K562 treated with DMSO at 1 percent for 24 hours (cell line): ENCODE data around the gene IRAK1. TPM values are rescaled to one million over a fixed set of nuclear protein-coding genes. Genes with fewer than 3 reads are reported as not detected.

Experiments used
- total RNA-seq: library from RNA; unstranded; fragments of 300-600 nt; gene quantifications from 2 replicates; pipeline ENCODE4 v1.2.3, GENCODE V29; 2022; ENCODE audit warnings: low read depth; ENCODE audit not compliant: insufficient read depth

Gene IRAK1
- total RNA-seq, result 180 and 181 TPM in 2 replicates

DNA sequence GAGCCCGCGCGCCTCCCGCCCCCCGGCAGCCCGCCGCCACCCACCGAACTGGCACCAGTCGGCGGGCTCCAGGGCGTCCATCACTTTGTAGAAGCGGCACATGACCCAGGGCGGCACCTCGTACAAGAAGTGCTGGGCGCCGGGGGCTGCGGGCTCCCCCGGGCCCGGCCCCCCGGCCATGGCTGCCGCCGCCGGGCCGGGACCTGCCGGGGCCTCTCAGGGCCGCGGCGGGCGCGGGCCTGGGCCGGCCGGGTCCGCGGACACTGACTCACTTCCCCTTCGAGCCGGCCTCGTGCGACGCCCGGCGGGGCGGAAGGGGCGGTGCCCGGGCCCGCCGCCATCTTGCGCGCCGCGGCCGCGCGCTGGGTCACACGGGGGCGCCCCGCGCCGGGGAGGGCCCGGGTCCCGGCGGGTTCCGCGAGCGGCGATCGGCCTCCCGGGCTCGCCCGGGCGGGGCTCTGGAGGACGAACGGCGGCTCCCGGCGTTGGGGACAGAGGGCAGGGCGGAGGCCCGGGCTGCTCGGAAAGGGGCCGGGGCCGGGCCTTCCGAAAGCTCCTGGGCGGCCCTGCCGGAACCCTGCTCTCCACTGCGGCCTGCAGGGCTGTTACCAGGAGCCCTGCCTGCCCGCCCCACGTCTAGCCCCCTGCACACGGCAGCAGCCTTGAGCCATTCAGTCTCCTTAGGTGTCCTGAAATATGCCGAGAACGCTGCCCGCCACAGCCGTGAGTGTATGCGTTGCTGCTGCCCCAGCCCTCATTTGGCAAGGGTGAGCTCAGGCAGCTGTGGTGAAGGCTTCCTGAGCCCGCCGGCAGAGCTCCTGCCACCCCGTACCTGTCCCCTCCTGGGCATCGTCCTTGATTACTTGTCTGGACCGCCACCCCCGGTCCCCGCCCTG lies at the start of gene IRAK1:
Gene IRAK1, minus strand, starts transcription at position 270 of the 896 bp plus-strand sequence. Its CDS starts 90 bp downstream, at position 180.

DNA sequence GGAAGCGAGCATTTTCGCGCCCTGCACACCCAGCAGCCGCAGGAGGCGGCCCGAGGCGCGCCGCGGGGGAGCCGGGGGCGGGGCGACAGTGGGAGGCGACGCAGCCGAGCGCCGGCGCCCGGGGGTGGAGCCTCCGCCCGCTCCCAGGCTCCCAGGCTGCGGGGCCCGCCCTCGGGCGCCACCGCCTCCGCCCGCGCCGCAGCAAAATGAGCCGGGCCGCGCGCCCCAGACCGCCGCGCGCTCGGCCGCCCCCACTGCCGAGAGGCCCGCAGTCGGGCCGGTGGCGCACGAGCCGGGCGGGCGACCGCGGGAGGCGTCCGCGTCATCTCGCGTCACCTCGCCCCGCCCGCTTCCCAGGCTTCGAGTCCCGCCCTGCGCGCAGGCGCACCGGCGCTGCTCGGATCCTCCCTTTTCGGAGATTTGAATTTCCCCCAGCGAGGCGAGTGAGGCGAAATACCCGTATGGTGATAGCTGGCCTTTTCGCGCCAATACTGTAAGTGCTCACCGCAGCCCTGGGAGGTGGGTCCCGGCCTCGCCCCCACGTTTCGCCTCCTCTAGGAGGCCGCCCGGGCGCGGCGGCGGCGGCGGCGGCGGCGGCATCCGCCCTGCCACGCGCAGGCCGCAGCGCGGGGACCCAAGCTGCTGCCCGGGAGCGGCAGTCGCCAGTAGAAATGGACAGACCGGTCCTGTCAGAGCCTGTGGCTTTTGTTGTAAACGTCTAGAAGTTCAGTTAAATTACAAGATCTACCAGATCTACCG lies 47.2 kb downstream of the IRAK1 start, which contains the start of gene TMEM187:
Gene TMEM187, plus strand, starts transcription at position 387 of the 759 bp plus-strand sequence. CDS start 9,309 bp downstream, outside the sequence.

DNA sequence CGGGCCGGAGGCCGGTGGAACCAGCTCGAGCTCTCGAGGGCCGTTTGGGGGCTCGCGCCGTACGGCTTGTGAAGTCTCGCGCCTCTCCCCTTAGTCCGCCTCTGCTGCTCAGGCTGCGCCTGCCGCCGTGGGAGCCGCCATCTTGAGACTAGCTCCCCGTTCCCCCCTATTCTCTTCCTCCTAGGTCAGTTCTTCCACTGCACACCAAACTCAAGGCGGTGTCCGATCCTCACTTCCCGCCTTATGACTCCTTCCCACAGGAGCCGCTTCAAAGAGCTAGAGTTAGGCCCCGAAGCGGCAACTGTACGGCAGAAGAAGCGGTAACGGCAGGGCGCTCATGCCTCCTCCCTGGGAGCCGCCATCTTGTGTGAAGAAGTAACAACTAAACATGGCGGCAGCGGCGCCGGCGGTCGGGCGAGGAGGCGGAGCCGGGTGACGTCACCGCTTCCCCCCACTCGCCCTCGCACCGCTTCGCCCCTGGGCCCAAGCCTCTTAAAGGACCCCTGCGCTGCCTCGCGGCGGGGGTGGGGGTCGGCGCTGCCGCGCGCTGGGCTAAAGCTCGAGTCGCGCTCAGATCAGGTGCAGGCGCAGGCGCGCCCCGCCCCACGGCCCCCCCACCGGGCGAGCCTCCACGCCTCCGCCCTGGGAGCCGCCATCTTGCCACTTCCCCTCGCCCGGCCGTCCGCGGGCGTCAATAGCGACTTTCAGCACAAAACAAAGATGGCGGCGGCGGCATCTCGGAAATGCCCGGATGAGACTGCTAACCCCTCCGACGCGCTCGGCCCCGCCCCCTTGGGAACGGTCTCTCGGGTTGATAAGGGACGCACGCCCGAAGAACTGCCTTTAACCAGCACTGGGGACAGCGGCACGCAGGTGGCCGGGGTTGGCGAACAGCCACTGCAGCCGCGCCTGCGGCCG lies 48.0 kb downstream of the IRAK1 start, which contains the start of gene HCFC1:
Gene HCFC1, minus strand, starts transcription at position 369 of the 918 bp plus-strand sequence. CDS start 978 bp downstream, outside the sequence.

Other genes starting within 250 kb of the IRAK1 start
- 0.13 TPM in 1 of 2 replicates, not detected in the other for gene SRPK3, start 238.9 kb downstream of the IRAK1 start, total RNA-seq
- 94.7 and 98.9 TPM in 2 replicates for gene IDH3G, start 225.5 kb downstream of the IRAK1 start, total RNA-seq
- 700 and 858 TPM in 2 replicates for gene SSR4, start 225.2 kb downstream of the IRAK1 start, total RNA-seq
- not detected in 2 replicates for gene PDZD4, start 189.4 kb downstream of the IRAK1 start, total RNA-seq
- gene L1CAM, start 133.7 kb downstream of the IRAK1 start, total RNA-seq, result 0.61 and 0.90 TPM in 2 replicates
- gene AVPR2, start 115.2 kb downstream of the IRAK1 start, total RNA-seq, result 0.45 and 1.8 TPM in 2 replicates
- 90.5 and 104 TPM in 2 replicates for gene ARHGAP4, start 93.6 kb downstream of the IRAK1 start, total RNA-seq
- gene NAA10, start 84.9 kb downstream of the IRAK1 start, total RNA-seq, result 120 and 121 TPM in 2 replicates
- gene RENBP, start 75.3 kb downstream of the IRAK1 start, total RNA-seq, result 66.4 and 66.6 TPM in 2 replicates
- gene HCFC1, start 48.1 kb downstream of the IRAK1 start, total RNA-seq, result 64.2 and 66.3 TPM in 2 replicates
- 20.6 and 22.6 TPM in 2 replicates for gene TMEM187, start 47.1 kb downstream of the IRAK1 start, total RNA-seq
- 38.4 and 41.9 TPM in 2 replicates for gene MECP2, start 77.8 kb upstream of the IRAK1 start, total RNA-seq
- not detected in 2 replicates for gene OPN1LW, start 124.3 kb upstream of the IRAK1 start, total RNA-seq
- not detected in 2 replicates for gene OPN1MW, start 162.7 kb upstream of the IRAK1 start, total RNA-seq
- not detected in 2 replicates for gene OPN1MW2, start 199.9 kb upstream of the IRAK1 start, total RNA-seq
- not detected in 2 replicates for gene OPN1MW3, start 237.7 kb upstream of the IRAK1 start, total RNA-seq